Adrenal gland (tissue), 5 donors: ENCODE measurements around the gene NDUFS5.

Experiments
- CTCF ChIP-seq, 6 experiments: fragments of 450-650 bp in 4 of 6; fragments of 200-600 bp in 2 of 6; sonication (generic) in 1 of 6; IDR thresholded peaks; 1 replicate in 5 of 6; 2 replicates in 1 of 6; pipeline versions ENCODE4 v1.5.1 to v1.8.0; 2016 to 2021; ENCODE audit warnings: antibody characterized with exemption in 6 of 6, mild to moderate bottlenecking in 2 of 6, moderate library complexity in 1 of 6
- POLR2A ChIP-seq, 2 donors: fragments of 450-650 bp; IDR thresholded peaks; one replicate each; pipeline ENCODE4 v1.6.1; 2017; ENCODE audit warnings: antibody characterized with exemption in 2 of 2, mild to moderate bottlenecking in 2 of 2, moderate library complexity in 1 of 2
- donor health status: DM: no; HTN: no; CAD: no.

GRCh38 chr1:39084191-39084590 is 58.0 kb downstream of the NDUFS5 start:
- no peak for TF ChIP-seq CTCF (IDR thresholded peaks at IDR 0.05)
- no peak for TF ChIP-seq POLR2A (IDR thresholded peaks at IDR 0.05)
